Epithelial cell of prostate (primary cell): Measurements from ENCODE around the gene ITSN1.

Experiments used
- DNase-seq: peaks from one replicate; pipeline ENCODE4 v3.0.0-alpha.2; 2011; ENCODE audit warnings: low read depth, low spot score
- H3K27ac ChIP-seq: fragments of 450-650 bp; 2 replicates; pipeline ENCODE4 v1.5.1; 2017; ENCODE audit warnings: mild to moderate bottlenecking

The ITSN1 gene

DNA sequence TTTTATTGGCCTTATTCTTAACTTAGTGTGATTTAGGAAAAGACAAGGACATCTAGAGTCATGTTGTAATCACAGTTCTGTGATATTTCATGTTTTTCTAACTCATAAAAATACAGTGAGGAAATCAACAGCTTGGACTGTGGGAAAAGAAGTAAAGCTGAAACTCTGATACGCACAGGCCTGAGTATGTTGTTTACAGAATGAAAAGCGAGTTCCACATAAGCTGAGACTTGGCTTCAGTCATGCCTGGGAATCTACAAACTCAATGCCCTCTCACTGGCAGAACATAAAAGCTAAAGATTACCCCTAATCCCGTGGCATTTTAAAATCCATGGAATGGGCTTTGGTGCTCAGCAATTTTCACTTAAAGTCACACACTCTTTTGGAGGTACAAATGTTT, 296.9 kb downstream of the ITSN1 start:
- no peak for DNase-seq
- H3K27ac ChIP-seq = no peak overlapping the region

DNA sequence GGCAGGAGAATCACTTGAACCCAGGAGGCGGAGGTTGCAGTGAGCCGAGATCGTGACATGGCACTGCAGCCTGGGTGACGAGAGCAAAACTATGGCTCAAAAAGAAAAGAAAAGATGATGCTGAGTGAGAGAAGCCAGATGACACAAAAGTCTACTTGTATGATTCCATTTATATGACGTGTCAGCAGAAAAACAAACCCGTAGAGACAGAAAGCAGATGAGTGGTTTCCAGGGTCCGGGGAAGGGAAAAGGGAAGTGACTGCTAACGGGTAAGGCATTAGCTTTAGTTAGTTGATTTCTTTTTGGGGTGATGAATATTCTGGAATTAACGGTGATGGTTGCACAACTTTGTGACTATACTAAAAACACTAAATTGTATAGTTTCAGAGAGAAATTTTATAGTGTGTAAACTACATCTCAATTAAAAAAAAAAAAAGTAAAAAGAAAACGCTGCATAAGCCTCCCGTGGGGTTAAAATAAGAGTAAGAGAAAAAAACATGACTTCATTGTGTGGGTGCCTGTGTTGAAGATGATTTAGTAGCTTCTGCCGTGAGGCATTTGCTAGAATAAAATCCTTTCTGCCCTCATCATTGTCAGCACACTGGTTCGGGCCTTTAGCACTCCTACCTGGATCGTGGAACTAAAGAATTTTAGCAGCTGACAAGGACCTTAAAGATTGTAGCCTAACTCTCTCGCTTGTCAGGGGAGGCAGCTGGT, 298.0 kb downstream of the ITSN1 start:
- DNase-seq = no peak
- H3K27ac ChIP-seq = no peak overlapping the region

DNA sequence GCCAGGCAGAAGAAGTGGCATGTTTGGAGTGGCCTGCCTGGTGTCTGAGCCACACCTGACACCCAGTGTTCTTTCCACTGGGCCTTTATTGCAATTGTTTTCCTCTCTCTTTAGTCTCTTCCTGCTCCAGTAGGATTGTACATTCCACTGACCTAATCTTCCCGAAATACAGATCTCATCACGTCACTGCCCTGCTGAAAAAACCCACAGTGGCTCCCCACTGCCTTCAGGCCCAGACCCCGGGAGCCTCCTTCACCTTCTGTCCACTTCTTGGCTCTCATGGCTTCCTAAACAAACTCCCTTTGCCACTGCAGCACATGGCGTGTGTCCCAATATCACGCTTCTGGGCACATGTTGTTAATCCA, 298.6 kb downstream of the ITSN1 start:
- DNase-seq = no peak
- H3K27ac ChIP-seq = no peak overlapping the region

DNA sequence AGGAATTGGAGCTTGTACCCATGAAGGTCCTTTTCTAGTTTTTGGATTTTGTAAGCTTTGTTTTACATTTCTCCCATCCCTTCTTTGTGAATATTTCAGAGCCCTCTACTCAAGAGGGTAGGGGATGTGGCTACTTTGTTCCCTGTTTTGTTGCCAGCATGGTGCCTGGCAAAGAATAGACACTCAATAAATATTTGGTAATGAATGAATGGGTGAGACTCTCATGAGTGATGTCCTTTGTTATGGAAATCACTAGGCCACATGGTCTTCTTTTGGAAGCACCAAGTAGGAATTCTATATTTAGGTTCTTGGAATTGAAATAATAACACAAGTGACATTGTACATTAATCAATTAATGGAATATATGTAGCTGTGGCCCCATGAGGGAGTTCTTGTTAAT, 300.1 kb downstream of the ITSN1 start:
- H3K27ac ChIP-seq = no peak overlapping the region
- no peak for DNase-seq

DNA sequence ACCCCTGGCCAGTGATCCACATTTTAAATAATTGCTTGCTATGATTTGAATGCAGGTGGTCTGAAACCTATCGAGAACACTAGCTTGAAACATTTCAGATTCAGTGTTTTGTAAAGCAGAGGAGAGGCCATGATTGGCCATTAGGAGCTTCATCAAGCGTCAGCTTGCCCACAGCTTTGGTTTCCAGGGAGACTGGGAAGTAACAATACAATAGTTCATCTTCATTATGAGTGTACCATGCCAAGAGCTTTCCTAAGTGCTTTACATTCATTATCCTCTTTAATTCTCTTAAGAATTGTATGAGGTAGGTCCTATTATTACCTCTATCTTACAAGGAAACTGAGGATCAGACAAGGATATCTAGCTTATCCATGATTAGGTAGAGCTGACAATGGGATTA, 301.0 kb downstream of the ITSN1 start:
- no peak overlapping the region for H3K27ac ChIP-seq
- no peak for DNase-seq

DNA sequence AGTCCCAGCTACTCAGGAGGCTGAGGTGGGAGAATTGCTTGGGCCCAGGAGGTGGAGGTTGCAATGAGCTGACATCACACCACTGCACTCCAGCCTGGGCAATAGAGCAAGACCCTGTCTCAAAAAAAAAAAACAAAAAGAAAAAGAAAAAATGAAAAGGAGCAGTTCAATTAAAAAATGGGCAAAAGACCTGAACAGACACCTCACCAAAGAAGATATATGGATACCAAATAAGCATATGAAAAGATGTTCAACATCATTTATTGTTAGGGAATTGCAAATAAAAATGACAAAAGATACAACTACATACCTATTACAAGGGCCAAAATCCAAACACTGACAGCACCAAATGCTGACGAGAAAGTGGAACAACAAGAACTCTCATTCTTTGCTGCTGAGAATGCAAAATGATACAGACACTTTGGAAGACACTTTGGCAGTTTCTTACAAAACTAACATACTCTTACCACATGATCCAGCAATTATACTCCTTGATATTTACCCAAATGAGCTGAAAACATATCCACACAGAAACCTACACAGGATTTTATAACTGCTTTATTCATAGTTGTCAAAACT, 302.0 kb downstream of the ITSN1 start:
- no peak for DNase-seq
- H3K27ac ChIP-seq = no peak overlapping the region

DNA sequence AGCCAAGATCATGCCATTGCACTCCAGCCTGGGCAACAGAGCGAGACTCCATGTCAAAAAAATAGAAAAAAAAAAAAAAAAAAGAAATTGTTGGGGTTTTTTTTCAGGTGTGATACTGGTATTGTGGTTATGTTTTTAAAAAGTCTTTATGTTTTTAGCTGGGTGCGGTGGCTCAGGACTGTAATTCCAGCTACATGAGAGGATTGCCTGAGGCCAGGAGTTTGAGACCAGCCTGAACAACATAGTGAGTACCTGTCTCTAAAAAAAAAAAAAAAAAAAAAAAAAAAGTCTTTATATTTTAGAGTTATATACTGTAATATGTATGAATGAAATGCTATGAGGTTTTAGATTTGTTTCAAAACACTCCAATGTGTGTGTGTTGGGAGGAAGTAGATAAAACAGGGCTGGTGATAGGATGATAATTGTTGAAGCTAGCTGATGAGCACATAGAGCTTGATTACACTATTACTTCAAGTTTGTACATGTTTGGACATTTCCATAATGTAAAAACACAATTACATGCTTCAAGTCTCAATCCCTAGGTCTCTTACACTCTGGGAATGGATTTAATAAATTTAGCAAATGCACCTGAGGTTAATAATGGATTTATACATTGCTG, 303.5 kb downstream of the ITSN1 start:
- H3K27ac ChIP-seq = peak overlapping the region; percentile 40
- DNase-seq = peak; percentile 52

DNA sequence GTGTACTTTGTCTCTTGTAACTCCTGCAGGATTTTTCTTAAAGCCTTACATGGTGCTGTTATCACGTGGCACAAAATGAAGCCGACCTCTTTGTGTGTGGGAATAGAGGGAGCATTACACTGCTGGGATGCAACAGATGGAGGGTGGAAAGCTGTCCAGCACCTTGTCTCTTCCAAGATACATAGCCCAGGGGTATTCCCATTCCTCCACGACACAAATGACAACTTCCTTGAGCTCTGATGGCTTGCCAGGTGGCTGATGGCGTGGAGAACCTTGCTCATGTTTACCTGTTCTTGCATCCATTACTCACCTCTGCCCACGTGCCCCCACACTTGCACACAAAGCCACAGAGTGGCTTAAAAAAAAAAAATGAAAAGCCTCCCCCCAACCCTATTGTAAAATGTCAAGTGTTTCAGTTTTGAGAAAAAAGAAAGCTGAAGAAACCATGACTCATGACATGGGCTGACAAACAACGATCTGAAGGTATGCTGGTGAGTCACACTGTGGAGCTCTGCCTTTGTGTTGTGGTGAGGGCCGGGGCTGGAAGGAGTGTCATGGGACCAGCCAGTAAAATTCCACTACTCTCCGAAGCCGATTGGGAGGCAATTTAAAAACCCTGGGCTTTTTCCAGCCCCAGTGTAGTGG, 305.3 kb downstream of the ITSN1 start:
- DNase-seq = peak; percentile 94
- H3K27ac ChIP-seq = peak overlapping the region; percentile 64

DNA sequence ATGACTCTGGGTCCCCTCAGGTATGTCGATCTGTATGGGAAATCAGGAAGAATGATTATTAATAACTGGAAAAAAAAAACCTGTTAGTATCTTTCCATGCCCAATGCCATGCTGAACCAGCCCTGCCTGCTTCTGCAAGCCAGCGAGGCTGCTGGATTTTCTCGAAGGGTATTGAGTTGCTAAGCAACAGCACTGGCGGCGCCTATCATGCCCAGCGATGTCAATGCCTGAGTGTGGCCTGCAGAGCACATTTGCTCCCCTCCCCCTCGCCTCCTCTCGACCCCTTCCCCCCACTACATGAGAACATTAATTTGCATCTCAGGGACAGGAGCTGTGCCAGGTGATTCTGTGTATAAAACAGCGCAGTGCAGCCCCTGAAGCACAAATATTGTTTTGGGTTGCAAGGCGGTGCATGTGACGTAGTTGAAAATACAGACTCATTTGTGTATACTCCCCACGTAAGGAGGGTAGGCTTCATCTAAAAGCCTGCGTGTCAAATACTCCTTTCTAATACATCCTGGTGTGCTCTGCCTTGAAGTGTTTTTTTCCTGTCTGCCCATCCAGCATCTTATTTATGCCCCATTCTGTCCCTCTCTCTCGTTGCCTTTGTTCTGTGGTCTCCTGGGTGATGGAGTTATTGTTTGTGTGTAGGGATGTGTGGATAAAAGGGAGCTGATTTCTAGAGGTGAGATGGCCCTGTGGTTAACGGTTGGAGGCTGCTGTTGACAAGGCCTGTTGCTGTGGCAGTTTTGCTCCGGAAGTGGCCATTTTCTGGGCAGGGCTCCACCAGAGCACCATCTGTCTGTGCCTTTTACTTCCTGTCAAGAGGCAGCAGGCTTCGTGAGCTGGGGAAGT, 306.0 kb downstream of the ITSN1 start:
- no peak for DNase-seq

DNA sequence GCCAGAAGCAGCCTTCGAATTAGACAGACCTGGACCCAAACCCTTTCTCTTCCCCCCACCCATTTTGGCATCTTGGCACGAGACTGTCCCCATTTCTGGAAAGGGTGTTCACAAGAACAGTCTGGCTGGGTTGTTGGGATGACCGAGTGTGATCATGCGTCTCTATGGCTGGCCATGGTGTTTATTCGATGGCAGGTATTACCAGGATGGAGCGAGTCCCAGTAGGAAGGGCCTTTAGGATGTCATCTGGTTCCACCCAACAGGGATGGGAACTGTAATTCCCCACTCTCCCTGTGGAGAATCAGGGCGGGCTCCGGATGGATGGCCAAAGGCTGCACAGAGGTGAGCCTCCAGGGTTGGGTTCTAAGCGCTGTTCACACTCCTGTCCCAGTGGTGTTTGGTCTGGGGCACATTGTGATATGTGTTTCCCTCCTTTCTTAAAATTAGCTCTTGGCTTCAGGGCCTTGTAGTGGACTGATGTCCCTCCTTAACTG, 306.7 kb downstream of the ITSN1 start:
- no peak overlapping the region for H3K27ac ChIP-seq
- DNase-seq = no peak

More for the DNA sequence above, 306.0 kb downstream of the ITSN1 start:
- H3K27ac ChIP-seq = peak overlapping the region; percentile 64
